B cell (primary cell): ENCODE data around the gene ABHD18.
"Not testable (repeated sequence)": the region's sequence is repeated elsewhere in the genome, so short reads cannot be mapped to it uniquely, and the experiment has no call there.

Experiments used
- CTCF ChIP-seq: fragments of 200-600 bp; IDR thresholded peaks from one replicate; pipeline ENCODE4 v1.8.0; 2022; ENCODE audit warnings: antibody characterized with exemption, mild to moderate bottlenecking
- EZH2 ChIP-seq: IDR thresholded peaks from 2 replicates; pipeline ENCODE4 v1.6.1; 2012; ENCODE audit warnings: borderline replicate concordance, low read depth, mild to moderate bottlenecking, moderate library complexity, low read length; ENCODE audit not compliant: insufficient read depth, poor library complexity, severe bottlenecking

GRCh38 chr4:128051229-128051628, 86.0 kb downstream of the ABHD18 start:
- not testable (repeated sequence) for TF ChIP-seq EZH2, CTCF
